Sigmoid colon (tissue), 4 donors: ENCODE measurements around the gene CST1.
"Not testable (repeated sequence)": the region's sequence is repeated elsewhere in the genome, so short reads cannot be mapped to it uniquely, and the experiment has no call there.

ENCODE experiments used
- POLR2A ChIP-seq, 2 donors: fragments of 450-650 bp; IDR thresholded peaks; one replicate each; pipeline ENCODE4 v1.6.1; 2016; ENCODE audit warnings: antibody characterized with exemption in 2 of 2, mild to moderate bottlenecking in 2 of 2, moderate library complexity in 2 of 2
- POLR2AphosphoS5 ChIP-seq, 4 donors: sonication (generic); formaldehyde crosslinking; IDR thresholded peaks; one replicate each; pipeline ENCODE4 v1.6.1; 2017; ENCODE audit warnings: antibody characterized with exemption in 4 of 4
- TF ChIP-seq, protein P1 (sequence below), 4 experiments: fragments of 450-650 bp in 3 of 4; fragments of 200-600 bp in 1 of 4; IDR thresholded peaks; one replicate each; pipeline ENCODE4 v1.5.1; 2016 to 2019; ENCODE audit warnings: antibody characterized with exemption in 4 of 4, mild to moderate bottlenecking in 3 of 4, moderate library complexity in 2 of 4

DNA sequence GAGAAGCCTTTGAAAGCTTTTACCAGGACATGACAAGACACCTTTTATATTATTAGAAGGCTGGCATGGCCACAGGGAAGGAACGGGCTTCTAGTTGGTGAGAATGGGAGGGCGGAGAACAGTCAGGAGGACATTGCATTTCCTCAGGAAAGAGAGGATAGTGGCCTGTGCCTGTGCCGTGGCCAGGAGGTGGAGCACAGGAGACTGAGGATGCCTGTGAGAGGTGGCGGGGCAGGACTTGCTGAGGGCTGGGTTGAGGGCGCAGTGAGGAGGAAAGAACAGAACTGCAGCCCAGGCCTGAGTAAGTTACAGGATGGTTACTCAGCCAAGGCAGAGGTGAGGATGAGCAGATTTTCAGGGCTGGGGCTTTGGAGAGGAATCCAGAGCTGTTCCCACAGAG lies 27.9 kb downstream of the CST1 start:
- TF ChIP-seq, protein P1, sequence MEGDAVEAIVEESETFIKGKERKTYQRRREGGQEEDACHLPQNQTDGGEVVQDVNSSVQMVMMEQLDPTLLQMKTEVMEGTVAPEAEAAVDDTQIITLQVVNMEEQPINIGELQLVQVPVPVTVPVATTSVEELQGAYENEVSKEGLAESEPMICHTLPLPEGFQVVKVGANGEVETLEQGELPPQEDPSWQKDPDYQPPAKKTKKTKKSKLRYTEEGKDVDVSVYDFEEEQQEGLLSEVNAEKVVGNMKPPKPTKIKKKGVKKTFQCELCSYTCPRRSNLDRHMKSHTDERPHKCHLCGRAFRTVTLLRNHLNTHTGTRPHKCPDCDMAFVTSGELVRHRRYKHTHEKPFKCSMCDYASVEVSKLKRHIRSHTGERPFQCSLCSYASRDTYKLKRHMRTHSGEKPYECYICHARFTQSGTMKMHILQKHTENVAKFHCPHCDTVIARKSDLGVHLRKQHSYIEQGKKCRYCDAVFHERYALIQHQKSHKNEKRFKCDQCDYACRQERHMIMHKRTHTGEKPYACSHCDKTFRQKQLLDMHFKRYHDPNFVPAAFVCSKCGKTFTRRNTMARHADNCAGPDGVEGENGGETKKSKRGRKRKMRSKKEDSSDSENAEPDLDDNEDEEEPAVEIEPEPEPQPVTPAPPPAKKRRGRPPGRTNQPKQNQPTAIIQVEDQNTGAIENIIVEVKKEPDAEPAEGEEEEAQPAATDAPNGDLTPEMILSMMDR (IDR thresholded peaks at IDR 0.05) = not testable (repeated sequence)
- not testable (repeated sequence) for TF ChIP-seq POLR2A, POLR2AphosphoS5 (IDR thresholded peaks at IDR 0.05)
